Measurements from ENCODE around the gene TNFAIP2.

- TF ChIP-seq CTCF (IDR thresholded peaks at IDR 0.05) = no peak
- TF ChIP-seq POLR2A (IDR thresholded peaks at IDR 0.05) = no peak
- no peak for TF ChIP-seq POLR2AphosphoS5 (IDR thresholded peaks at IDR 0.05)
Measured at GRCh38 chr14:103074729-103075367, 48.4 kb upstream of the TNFAIP2 start.

Measured in breast epithelium (tissue), 3 donors.